Activated CD8-positive, alpha-beta memory T cell treated with anti-CD3 and anti-CD28 coated beads, Interleukin-2, amount 50 U/mL, for 1 hour (primary cell): ENCODE measurements around the gene SLC39A6.

Experiments
- DNase-seq: peaks from one replicate; pipeline ENCODE4 v3.0.0-alpha.2; 2020; ENCODE audit errors: extremely low read depth

Gene SLC39A6

GRCh38 chr18:36058674-36059073 lies 70.5 kb downstream of the SLC39A6 start:
- DNase-seq = no peak
